Muscle layer of duodenum (tissue), 2 donors: ENCODE measurements around the gene CLDN8.

Source experiments
- H3K27ac ChIP-seq: one replicate; pipeline ENCODE4 v1.7.0; 2013; ENCODE audit warnings: mild to moderate bottlenecking, low read length
- H3K27me3 ChIP-seq: one replicate; pipeline ENCODE4 v1.7.0; 2013; ENCODE audit warnings: low read depth, mild to moderate bottlenecking, control low read depth, low read length
- H3K36me3 ChIP-seq, 2 donors: one replicate each; pipeline ENCODE4 v1.7.0; 2013; ENCODE audit warnings: low read length in 2 of 2, control low read depth in 1 of 2, mild to moderate bottlenecking in 1 of 2; ENCODE audit not compliant: insufficient read depth in 2 of 2, control insufficient read depth in 1 of 2
- H3K4me1 ChIP-seq, 2 donors: one replicate each; pipeline ENCODE4 v1.7.0; 2013; ENCODE audit warnings: low read length in 2 of 2, mild to moderate bottlenecking in 2 of 2, control low read depth in 1 of 2, moderate library complexity in 1 of 2; ENCODE audit not compliant: insufficient read depth in 2 of 2, control insufficient read depth in 1 of 2
- H3K4me3 ChIP-seq, 2 donors: one replicate each; pipeline ENCODE4 v1.7.0; 2013; ENCODE audit warnings: low read length in 2 of 2, low read depth in 1 of 2, mild to moderate bottlenecking in 1 of 2
- H3K9me3 ChIP-seq, 2 donors: one replicate each; pipeline ENCODE4 v1.7.0; 2013; ENCODE audit warnings: low read length in 2 of 2, control low read depth in 1 of 2, mild to moderate bottlenecking in 1 of 2; ENCODE audit not compliant: control insufficient read depth in 1 of 2
- donor health status: healthy.

The CLDN8 gene

DNA sequence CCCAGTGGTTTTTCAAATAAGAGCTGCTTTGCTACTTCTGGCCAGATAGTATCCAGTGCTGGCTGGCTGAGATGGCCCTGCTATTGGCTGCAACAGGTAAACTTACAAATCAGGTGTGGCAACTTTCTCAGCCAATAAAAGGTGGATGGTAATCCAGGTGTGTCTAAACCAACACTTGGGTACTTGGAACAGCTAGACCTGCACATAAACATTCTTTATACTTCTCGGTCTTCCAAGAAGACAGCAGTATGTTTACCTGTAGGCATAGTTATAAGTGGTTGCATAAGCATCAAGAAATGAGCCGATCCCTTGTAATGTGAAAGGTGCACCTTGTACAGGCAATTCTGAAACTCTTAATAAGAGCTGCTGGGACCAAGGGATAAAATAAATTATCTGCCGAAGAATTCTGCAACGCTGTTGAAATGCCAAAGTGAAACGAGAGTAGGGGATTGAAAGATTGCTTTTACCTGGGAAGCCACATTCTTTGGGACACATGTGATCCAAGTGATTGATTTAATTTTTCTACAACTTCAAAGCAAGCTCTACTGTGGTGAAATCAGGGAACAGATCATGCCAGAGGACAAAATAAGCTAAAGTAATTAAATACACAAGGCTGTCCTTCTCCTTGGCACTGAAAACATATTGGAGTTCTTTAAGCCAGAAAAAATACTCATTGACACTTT, at the start of gene CLDN8:
CLDN8 (minus strand) TSS at position 57 of the 683 bp plus-strand sequence. CDS start 172 bp downstream, outside the sequence.
- no peaks in the 10 kb centered on the region for H3K27me3 ChIP-seq
- no peak within 1 kb of the TSS for H3K27ac ChIP-seq
- H3K4me1 ChIP-seq: no peaks in the 10 kb centered on the region
- no peaks in the 10 kb centered on the region for H3K36me3 ChIP-seq
- no peak within 1 kb of the TSS for H3K4me3 ChIP-seq
- no peaks in the 10 kb centered on the region for H3K9me3 ChIP-seq

GRCh38 chr21:30257773-30258172, 41.9 kb upstream of the CLDN8 start:
- H3K4me1 ChIP-seq: no peaks in the 10 kb centered on the region
- H3K27me3 ChIP-seq: no peaks in the 10 kb centered on the region
- no peak overlapping the region for H3K27ac ChIP-seq

GRCh38 chr21:30256100-30256499, 40.2 kb upstream of the CLDN8 start:
- H3K9me3 ChIP-seq: no peaks in the 10 kb centered on the region
- no peaks in the 10 kb centered on the region for H3K27me3 ChIP-seq
- H3K4me1 ChIP-seq: no peaks in the 10 kb centered on the region
- no peak overlapping the region for H3K27ac ChIP-seq
- no peaks in the 10 kb centered on the region for H3K36me3 ChIP-seq
- no peak overlapping the region for H3K4me3 ChIP-seq

More at GRCh38 chr21:30257773-30258172, 41.9 kb upstream of the CLDN8 start:
- Histone ChIP-seq H3K4me3 (no peak overlapping the region), H3K9me3 (no peaks in the 10 kb centered on the region), H3K36me3 (no peaks in the 10 kb centered on the region)

DNA sequence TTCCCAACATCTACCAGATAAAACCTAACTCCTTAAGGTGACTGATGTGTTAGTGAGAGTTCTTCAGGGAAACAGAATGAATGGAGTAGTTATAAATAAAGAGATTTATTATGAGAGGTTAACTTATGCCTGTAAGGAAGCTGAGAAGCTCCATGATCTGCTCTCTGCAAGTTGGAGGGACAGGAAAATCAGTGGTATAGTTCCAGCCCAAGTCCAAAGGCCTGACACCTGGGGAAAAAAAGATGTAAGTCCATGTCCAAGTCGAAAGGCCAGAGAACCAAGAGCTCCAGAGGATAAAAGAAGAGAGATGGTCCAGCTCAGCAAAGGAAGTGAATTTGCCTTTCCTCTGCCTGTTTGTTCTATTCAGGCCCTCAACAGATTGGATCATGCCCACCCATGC, 39.8 kb upstream of the CLDN8 start:
- no peak overlapping the region for H3K4me3 ChIP-seq
- no peaks in the 10 kb centered on the region for H3K36me3 ChIP-seq
- no peaks in the 10 kb centered on the region for H3K27me3 ChIP-seq
- H3K4me1 ChIP-seq: no peaks in the 10 kb centered on the region
- H3K27ac ChIP-seq: no peak overlapping the region
- no peaks in the 10 kb centered on the region for H3K9me3 ChIP-seq

DNA sequence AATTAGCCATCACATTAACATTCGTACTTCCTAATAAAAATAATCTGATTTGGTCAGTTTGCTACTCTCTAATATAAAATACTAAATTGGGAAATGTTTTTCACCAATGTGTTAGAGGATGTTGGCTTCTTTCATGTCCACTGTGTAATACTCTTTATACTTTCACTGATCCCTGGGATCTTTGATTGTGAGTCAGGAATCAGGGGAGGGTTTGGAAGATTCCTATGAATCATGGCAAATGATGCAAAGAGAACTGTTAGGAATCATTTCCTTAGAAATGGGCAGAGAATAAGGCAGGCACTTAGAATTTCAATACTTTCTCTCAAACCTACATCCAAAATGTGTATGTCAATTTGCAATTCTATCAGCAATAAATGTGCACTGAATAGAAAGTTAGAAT, 35.9 kb upstream of the CLDN8 start:
- Histone ChIP-seq H3K4me3 (no peak overlapping the region), H3K27me3 (no peaks in the 10 kb centered on the region), H3K9me3 (no peaks in the 10 kb centered on the region), H3K4me1 (no peaks in the 10 kb centered on the region), H3K36me3 (no peaks in the 10 kb centered on the region), H3K27ac (no peak overlapping the region)

DNA sequence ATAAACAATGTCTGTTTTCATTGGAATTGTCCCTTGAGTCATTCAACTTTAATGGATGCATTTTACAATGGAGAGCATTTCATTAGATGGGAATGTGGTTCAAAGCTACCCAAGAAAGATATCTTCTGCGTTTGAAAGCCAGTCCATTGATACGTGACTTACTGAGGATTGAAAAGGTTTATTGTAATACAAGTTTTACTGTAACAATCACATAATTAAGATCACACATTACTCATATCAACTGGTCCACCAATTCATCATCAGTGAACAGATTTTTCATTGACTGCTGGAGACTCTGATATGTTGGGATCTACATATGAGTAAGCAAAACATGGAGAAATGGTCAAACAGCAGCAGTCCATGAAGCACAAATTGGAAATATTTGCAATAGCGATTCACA, 34.0 kb upstream of the CLDN8 start:
- H3K9me3 ChIP-seq: no peaks in the 10 kb centered on the region
- H3K36me3 ChIP-seq: no peaks in the 10 kb centered on the region
- H3K4me1 ChIP-seq: no peaks in the 10 kb centered on the region
- H3K27ac ChIP-seq: no peak overlapping the region
- H3K4me3 ChIP-seq: no peak overlapping the region
- H3K27me3 ChIP-seq: no peaks in the 10 kb centered on the region

DNA sequence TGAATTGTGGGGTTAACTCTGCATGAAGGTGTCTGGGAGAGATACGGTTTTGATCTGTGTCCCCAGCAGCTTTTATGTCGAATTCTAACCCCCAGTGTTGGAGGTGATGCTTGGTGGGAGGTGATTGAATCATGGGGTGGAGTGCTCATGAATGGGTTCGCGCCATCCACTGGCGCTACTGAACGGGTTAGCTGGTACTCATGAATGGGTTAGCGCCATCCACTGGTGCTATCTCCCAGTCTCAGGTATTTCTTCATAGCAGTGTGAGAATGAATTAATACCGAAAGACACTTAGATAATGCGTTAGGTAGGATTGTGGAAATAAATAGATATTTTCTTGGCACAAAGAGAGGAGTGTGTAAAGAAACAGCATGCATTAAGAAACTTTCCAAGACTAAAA, 32.9 kb upstream of the CLDN8 start:
- no peak overlapping the region for H3K4me3 ChIP-seq
- H3K36me3 ChIP-seq: no peaks in the 10 kb centered on the region

GRCh38 chr21:30245061-30245460, 29.2 kb upstream of the CLDN8 start:
- no peak overlapping the region for H3K27ac ChIP-seq
- H3K27me3 ChIP-seq: no peaks in the 10 kb centered on the region
- no peaks in the 10 kb centered on the region for H3K9me3 ChIP-seq
- no peaks in the 10 kb centered on the region for H3K4me1 ChIP-seq
- H3K4me3 ChIP-seq: no peak overlapping the region
- no peaks in the 10 kb centered on the region for H3K36me3 ChIP-seq

More for the DNA sequence above, 32.9 kb upstream of the CLDN8 start:
- Histone ChIP-seq H3K4me1 (no peaks in the 10 kb centered on the region), H3K27ac (no peak overlapping the region), H3K27me3 (no peaks in the 10 kb centered on the region), H3K9me3 (no peaks in the 10 kb centered on the region)

DNA sequence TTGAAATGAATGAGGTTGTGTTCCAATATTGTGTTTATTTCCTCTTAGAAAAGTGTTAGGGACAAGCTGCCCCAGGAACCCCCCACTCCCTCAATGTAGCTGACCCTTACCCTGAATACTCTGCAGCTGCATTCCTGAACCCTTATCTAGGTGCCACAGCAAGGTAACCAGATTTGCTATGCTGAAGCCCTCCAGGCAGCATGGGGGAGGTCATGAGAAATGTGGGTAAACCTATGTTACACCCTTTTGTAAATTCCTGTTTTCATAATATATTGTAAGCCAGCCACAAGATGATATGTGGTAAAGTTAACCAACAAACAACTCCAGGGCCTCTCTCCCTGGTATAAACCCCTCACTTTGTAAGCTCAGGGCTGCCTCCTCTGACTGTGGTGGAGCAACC, 27.8 kb upstream of the CLDN8 start:
- no peaks in the 10 kb centered on the region for H3K27me3 ChIP-seq
- no peak overlapping the region for H3K27ac ChIP-seq
- no peaks in the 10 kb centered on the region for H3K9me3 ChIP-seq
- no peaks in the 10 kb centered on the region for H3K36me3 ChIP-seq
- H3K4me3 ChIP-seq: no peak overlapping the region
- H3K4me1 ChIP-seq: no peaks in the 10 kb centered on the region

DNA sequence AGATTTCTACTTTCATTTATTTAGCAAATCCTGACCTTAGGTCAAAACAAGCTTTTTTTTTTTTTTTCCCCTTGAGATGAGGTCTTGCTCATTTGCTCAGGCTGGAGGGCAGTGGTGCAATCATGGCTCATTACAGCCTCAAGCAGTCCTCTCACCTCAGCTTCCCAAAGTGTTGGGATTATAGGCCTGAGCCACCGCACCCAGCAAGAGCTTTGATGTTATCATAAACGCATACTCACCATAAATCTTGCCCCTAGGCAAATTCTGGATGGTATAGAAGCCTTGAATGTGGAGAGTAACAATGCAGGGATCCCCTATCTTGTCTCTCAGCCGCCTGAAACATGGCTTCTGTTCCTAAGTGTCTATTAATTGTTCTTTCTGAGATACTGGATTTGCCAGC, 24.8 kb upstream of the CLDN8 start:
- no peak overlapping the region for H3K4me3 ChIP-seq
- H3K27me3 ChIP-seq: no peaks in the 10 kb centered on the region
- H3K9me3 ChIP-seq: no peaks in the 10 kb centered on the region
- no peaks in the 10 kb centered on the region for H3K36me3 ChIP-seq
- no peak overlapping the region for H3K27ac ChIP-seq
- H3K4me1 ChIP-seq: no peaks in the 10 kb centered on the region

- Histone ChIP-seq H3K27ac (no peak overlapping the region), H3K27me3 (no peaks in the 10 kb centered on the region), H3K4me1 (no peaks in the 10 kb centered on the region), H3K36me3 (no peaks in the 10 kb centered on the region), H3K4me3 (no peak overlapping the region), H3K9me3 (no peaks in the 10 kb centered on the region)
Measured at GRCh38 chr21:30238168-30238567, 22.3 kb upstream of the CLDN8 start.

GRCh38 chr21:30234643-30235042, 18.7 kb upstream of the CLDN8 start:
- Histone ChIP-seq H3K4me3 (no peak overlapping the region), H3K4me1 (no peaks in the 10 kb centered on the region), H3K36me3 (no peaks in the 10 kb centered on the region), H3K27me3 (no peaks in the 10 kb centered on the region), H3K27ac (no peak overlapping the region), H3K9me3 (no peaks in the 10 kb centered on the region)
